HG03025 (cell line): ENCODE results near the gene RHBDD1.
"Not testable (repeated sequence)": the region's sequence is repeated elsewhere in the genome, so short reads cannot be mapped to it uniquely, and the experiment has no call there.

Experiments
- ATAC-seq: cut with Tn5 transposase; IDR thresholded peaks from one replicate; pipeline ENCODE4 v1.9.1; 2021; ENCODE audit warnings: mild to moderate bottlenecking, moderate library complexity; ENCODE audit not compliant: unreplicated experiment, low FRiP score

RHBDD1 gene

GRCh38 chr2:226839161-226839560, 3.3 kb downstream of the RHBDD1 start:
- no peak for ATAC-seq

- no peak for ATAC-seq
Observed at GRCh38 chr2:226839951-226840350, 4.1 kb downstream of the RHBDD1 start.

DNA sequence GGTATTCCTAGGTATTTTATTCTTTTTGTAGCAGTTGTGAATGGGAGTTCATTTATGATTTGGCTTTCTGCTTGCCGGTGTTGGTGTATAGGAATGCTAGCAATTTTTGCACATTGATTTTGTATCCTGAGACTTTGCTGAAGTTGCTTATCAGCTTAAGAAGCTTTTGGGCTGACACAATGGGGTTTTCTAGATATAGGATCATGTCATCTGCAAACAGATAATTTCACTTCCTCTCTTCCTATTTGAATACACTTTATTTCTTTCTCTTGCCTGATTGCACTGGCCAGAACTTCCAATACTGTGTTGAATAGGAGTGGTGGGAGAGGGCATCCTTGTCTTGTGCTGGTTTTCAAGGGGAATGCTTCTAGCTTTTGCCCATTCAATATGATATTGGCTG, 7.1 kb downstream of the RHBDD1 start:
- not testable (repeated sequence) for ATAC-seq

DNA sequence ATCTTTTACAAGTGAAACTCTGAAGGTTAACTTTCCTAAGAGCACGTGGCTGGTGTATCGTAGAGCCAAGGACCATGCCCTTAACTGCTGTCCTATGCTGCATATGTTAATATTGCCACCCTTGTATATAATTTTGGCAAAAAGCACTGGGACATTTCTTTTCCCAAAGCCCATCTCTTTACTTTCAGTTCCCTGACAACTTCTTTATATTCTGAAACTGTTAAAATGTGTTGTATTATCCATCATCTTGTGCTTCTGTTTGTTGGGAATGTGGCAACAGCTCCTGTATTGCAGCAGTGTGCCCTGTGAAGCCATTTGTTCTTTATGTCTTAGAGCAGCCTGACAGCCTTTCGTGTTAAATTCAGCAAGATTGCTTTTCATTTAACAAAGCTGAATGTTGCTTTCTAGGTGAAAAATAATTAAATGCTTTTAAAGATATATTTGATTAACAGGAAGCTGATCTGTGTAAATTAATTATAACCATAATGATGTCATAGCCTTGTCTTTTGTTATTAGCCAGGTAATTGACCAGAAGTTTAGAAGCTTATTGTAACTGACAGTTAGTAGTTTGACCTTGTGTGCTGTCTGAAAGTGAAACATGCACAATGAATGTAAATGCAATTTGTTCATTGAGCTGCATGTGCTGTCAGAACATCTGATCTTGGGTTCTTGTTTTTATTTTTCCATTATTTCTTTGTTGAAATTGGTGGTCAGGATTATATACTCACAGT, 9.7 kb downstream of the RHBDD1 start:
- peak; percentile 54 for ATAC-seq

DNA sequence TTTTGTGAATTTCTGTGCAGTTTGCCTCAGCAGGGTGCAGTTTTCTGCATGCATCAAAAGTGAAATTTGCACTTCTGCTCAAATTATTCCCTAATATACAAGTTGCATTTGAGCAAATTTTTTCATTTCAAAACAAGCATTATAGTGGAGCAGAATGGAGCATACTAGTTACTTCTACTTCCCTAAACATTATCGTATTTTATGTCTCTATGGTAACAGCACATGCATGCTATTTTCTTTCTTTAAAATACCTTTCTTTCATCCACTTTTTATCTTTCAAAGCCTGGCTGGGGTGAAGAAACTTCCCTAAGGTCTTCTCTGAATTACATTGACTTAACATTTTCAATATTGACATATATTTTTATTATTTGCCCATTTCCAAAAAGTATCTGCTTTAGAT, 11.2 kb downstream of the RHBDD1 start:
- no peak for ATAC-seq

GRCh38 chr2:226847511-226847910, 11.7 kb downstream of the RHBDD1 start:
- no peak for ATAC-seq

DNA sequence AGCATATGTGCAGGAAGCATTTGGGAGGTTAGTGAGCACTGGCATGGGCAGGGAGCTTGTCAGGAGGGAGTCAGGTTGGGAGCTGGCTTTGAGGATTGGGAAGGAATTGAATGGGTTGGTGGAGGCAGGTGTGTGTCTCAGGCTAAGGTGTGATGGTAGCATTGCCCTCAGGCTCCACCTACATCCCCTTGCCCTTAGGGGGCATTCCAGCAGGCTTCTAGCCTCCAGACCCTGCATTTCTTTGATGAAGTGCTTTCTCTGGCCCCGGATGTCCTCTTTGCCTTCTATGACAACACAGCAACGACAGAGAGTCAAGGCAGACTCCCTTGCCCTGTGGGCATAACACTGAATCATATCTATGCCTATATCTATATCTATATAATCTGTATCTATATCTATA, 13.5 kb downstream of the RHBDD1 start:
- ATAC-seq = no peak

DNA sequence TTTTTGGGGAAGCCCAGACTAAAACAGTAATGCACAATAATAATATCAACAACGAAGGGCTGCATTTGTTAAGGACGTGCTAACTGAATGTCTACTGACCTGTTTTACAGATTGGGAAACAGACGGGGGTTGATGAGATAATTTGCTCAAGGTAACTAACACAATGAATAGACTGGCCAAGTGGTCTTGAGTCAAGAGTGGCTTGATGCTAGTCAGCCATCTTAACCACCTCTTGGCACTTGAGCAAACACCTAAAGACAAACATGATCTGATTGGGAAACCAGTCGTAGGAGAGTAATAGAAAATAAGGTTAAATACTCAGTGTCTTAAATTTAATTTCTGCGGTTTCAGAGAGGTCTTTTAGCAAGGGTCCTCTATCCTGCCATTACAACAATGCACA, 14.2 kb downstream of the RHBDD1 start:
- ATAC-seq = no peak

DNA sequence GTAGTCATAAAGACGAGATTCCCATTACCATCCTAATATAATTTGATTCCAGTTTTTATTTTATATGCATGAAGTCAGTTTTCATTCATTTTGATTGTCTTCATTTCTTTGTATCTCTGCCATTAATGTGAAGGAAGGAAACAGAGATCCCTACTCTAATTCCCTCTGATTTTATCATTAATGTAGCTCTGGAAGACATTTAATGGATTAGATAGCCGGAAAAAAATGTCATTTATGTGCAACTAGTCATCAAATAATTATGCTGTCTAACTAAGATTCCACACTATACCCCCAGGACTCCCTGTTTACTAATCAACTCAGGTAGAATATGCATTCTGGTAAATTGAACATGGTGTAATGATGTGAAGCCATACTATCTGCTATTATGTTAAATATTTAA, 19.9 kb downstream of the RHBDD1 start:
- no peak for ATAC-seq

DNA sequence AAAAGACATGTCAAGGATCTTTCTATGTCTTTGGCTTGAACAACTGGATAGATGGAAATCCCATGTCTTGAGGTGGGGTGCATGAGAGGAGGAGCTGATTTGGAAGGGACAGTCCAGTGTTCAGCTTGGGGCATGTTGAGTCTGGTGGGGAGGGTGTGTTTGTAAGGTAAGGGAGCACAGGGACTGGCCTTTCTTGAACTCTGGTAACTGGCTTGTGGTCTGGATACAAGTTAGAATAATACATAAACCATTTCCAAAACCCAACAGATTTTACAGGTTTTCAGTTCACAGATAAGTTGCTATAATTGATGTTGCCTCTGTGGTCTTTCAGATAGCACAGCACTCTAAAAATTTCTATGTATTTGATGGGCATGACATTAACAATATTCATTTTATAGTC, 24.2 kb downstream of the RHBDD1 start:
- no peak for ATAC-seq

- peak; percentile 70 for ATAC-seq
Observed at GRCh38 chr2:226862623-226863022, 26.8 kb downstream of the RHBDD1 start.

DNA sequence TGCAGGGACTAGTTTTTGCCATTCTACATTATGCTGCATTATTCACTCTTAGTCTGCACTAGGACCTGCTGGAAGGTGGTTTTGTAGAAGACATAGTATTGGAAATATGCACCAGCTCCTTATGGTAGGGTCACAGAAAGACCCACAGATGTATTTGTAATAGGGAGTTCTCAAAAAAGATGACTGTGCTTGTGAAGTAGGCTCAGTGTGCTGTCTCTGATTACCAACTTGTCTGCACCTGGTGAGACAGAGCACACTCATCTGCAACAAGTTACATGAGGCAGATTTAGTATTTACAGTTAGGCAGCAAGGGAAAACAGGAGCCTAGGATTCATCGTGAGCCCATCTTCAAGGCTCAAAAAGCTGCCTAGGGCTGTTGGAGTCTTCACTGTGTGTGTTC, 29.4 kb downstream of the RHBDD1 start:
- ATAC-seq = no peak

- no peak for ATAC-seq
Observed at GRCh38 chr2:226865710-226866109, 29.9 kb downstream of the RHBDD1 start.

DNA sequence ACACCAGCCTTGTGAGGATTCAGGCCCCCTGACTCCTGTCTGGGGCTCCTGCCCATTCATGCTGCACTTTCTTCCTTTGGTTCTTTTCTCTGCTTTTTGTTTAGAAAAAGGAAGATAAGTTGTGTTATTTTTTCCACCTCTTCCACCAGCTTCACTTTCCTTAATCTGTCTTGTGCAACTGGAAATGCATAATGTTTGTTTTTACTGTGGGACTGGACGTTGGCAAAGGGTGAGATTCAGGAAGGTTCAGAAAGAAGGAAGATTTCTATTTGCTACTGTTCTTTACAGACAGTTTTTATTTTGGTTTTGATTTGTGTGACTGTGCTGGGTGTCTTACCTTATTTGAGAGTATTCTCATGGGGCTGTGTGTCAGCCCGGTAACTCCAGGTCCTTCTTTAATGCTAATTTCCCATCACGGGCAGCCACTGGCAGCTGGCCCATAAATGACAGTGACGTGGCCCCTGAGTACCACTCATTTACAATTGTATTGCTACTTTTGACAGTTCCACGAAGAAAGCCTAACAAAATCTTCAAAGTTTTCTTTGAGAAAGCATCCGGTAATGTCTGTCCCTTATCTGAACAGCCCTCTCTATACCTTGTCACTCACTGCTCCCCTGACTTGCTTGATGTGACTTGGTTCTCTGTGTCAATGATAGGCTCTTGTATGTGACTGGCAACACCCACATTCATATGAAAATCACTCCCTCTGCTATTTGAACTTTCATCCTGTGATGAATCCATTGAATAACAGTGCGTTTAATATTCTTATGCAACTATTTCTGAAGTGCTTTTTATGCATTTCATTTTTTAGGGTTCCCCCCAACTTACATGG, 32.7 kb downstream of the RHBDD1 start:
- no peak for ATAC-seq

- no peak for ATAC-seq
Observed at GRCh38 chr2:226869371-226869770, 33.5 kb downstream of the RHBDD1 start.

GRCh38 chr2:226873051-226873620, 37.3 kb downstream of the RHBDD1 start:
- peak; percentile 68 for ATAC-seq

DNA sequence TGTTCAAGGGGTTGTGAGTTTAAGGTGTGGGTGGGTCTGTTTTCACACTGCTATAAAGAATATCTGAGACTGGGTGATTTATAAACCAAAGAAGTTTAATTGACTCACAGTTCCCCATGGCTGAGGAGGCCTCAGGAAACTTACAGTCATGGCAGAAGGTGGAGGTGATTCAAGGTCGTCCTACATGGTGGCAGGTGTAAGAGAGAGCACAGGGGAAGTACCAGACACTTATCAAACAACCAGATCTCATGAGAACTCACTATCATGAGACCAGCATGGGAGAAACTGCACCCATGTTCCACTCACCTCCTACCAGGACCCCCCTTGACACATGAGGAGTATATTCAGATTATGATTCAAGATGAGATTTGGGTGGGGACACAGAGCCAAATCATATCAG, 38.0 kb downstream of the RHBDD1 start:
- no peak for ATAC-seq

DNA sequence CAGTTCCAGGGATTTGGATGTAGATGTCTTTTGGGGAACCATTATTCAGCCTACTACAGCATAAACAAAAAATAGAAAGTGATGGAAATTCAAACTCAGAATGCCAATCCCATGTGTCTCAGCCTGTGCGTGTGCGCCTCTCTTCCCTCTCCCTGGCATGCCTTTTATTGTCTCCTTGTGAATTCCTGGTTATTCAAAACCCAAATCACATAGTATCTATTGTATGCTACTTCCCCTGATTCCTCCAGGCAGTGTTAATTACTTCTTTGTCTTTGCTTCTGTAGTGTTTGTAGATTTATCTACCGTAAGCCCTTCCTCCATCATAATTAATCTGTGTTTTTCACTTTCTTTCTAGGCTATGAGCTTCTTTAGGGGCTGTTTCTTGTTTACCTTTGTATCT, 38.9 kb downstream of the RHBDD1 start:
- no peak for ATAC-seq

DNA sequence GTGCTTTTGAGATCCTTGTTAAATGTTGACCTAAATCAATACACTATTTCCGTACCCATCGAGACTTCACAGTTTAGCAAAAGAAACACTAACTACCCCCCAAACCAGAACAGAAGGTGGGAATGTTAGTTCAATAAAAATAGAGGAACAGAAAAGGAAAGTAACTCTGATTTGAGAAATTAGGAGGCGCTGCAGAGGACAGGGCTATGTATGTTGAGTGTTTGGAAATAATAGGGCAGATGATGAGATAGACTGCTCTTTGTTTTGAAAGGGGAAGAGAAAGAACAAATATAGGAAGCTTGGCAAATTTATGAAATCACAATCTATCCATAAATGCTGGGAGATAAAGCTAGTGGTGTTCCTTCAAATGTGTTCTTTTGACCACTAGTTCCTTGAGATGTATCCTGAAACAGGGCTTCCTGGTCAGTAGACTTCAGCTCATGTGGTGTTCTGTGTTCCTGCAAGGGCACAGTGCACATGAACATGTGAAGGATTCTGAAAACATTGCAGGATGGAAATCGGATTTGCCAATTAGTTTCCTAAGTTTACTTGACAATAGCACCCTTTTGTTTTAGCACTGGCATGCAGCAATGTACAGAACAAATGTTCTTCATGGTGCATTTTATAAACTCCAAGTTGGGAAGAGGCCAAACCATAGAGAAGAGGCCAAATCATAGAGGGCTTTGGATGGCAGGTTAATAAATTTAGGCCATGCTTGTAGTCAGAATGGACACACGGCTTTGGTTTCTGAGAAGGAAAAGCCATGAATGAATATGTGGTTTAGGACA, 39.8 kb downstream of the RHBDD1 start:
- no peak for ATAC-seq

DNA sequence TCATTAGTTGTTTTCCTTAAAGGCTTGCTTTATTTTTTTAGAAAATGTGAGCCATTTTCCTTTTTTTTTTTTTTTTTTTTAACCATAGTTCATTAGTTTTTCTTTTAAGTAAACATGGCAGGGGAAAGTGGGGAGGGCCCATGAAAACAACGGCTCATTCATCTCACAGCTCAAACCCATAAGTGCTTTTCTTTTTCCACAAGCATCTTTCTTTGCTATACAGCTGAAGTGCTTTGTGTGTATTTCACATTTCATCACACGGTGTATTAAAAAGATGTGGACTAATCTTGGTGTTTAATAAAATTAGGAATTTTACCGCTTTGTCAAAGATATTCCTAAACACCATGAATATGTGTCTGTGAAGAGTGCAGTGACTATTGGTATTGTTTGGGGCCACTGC, 41.6 kb downstream of the RHBDD1 start:
- ATAC-seq = no peak

DNA sequence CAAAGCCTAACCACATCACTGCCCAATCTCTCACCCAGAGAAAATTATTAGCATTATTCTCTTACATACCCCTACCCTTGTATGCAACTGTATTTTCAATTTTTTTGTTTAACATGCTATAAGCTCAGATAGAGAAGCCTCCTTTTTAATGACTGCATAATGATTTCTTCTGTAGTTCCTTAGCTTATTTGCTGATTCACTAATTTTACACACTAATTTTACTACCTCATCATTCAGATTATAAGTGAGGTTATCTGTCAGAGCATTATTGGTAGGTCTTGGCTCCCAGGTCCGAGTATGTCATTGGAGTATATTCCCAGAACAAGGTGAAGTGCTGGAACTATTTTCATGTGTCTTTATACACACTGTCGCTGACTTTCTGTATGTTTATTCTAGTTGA, 45.4 kb downstream of the RHBDD1 start:
- ATAC-seq = no peak
